ENCODE results near the gene CCDC74B.
"Not testable (repeated sequence)": the region's sequence is repeated elsewhere in the genome, so short reads cannot be mapped to it uniquely, and the experiment has no call there.

The CCDC74B gene

DNA sequence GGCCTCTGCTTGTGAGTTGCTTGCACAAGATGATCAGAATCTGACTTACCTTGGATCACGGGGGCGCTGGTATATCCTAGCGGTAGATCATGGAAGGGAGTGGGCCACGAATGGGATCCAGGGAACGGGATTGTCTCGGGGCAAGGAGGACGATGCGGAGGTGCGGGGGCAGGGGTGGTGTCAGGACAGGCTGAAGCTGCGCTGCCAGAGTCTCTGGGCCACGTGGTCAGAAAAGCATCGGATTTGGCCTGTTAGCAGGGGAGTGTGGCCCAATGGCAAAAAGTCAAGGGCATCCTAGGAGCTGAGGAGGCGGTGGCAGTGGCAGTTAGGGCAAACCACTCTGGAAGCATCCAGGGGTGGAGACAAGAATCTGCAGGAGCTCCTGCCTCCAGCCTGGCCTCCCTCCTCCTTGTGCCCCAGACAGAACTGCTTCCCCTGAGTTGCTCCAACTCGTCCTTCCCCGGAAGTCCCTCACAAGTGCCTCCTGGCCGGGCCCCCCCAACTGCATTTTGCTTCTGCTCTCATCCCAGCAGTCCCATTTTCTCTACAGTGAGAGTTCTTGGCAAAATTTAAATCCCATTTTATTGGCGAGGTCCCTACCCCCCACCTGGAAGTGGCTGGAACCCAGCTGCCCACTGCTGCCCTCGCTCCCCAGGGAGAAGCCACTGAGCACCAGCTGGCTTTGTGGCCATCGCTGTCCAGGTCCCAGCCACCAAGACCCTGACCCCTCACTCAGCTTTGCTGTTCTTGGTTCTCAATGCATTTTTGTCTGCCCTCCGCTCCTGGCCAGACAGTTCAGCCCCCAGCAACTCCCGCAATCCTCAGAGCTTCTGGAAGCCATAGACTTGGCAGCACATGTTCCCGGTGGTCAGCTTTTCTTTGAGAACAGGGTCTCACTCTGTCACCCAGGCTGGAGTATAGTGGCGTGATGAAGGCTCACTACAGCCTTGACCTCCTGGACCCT lies 5.6 kb upstream of the CCDC74B start:
- no peak for DNase-seq (ENCODE audit: low read depth in 3 of 3)

GRCh38 chr2:130148515-130148914 lies 3.6 kb upstream of the CCDC74B start:
- DNase-seq (ENCODE audit: low read depth in 3 of 3): not testable (repeated sequence)

- not testable (repeated sequence) for DNase-seq (ENCODE audit: low read depth in 3 of 3)
These were observed 1.5 kb downstream of the CCDC74B start for GRCh38 chr2:130143266-130144039.

GRCh38 chr2:130142396-130143265 lies 2.3 kb downstream of the CCDC74B start:
- DNase-seq (ENCODE audit: low read depth in 3 of 3): not testable (repeated sequence)

GRCh38 chr2:130141645-130142370 lies 3.1 kb downstream of the CCDC74B start:
- DNase-seq (ENCODE audit: low read depth in 3 of 3): not testable (repeated sequence)

GRCh38 chr2:130141002-130141401 lies 3.9 kb downstream of the CCDC74B start:
- DNase-seq (ENCODE audit: low read depth in 3 of 3): not testable (repeated sequence)

DNA sequence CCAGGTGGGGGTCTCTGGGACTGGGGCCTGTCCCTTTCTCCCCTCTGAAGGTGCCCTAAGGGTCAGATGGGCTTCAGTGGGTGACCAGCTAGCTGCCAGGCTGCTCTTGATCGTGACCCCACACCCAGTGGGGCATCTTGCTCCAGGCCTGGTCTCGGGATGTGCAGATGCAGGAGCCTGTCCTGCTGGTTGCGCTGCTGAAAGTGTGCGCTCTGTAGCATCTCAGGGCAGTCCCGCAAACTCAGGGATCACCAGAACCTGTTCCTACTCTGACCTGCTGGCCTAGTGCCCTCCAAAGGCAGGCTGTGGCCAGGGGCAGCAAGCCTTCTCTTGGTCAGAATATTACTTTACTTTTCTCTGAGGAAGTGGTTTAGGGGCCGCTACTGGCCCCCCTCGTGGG lies 4.4 kb downstream of the CCDC74B start:
- not testable (repeated sequence) for DNase-seq (ENCODE audit: low read depth in 3 of 3)

DNA sequence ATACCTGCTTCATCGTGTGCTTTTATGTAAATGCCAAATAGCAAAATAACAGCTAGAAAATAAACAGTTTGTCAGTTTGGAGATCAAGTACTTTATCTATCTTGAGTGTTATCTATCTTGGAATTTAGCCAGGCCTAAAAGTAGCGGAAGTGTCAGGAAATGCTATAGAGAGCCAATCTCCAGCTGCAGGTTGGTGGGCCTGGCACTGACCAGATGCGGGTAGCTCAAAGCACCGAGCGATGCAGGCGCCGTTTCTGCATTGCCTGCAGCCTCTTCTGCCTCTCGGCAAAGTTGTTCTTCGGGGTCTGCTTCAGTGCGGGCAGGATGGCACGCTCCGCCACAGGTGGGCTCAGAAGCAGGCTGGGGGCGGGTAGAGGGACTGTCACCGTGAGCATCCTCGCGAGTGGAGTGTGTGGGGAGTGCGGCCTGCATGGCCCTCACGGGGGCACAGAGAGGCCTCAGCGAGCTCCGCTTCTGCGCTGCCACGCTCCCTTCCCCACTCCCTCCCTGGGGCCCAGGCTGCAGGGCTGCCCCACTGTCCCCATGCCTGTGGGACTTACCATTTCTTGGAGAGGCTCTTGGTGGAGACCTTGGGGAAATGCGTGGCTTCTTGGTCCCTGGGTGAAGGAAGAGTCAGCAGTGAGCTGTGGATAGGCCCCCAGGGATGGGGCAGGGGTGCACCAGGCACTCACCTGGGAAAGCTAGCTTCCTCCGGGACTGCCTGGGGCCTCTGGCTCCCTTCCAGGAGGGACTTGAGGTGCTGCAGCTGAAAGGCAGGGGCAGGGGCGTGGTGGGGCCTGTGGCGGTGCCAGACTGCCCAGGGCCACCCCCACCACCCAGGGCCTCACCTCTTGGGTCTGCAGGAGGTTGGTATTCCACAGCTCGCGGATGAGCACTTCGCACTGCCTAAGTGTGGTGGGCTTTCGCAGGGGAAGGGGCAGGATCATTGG lies 5.3 kb downstream of the CCDC74B start:
- not testable (repeated sequence) for DNase-seq (ENCODE audit: low read depth in 3 of 3)

DNA sequence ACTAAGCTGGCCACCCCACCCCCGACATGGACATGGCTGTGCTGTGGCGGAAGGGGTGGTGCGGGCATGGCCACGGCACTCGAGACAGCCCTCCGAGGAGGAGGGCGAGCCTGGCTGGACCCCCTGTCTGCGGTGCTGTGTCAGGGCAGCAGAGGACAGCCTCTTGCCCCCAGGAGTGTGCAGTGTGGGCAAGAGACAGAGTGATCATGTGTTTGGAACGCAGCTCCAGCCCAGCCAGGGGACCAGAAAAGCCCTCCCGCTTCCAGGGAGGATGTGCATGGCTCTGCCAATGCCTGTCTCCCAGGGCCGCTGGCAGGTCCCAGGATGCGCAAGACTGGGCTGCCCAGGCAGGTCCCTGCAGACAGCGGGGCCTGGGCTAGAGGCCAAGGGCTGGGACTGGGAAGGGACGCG lies 6.1 kb downstream of the CCDC74B start:
- DNase-seq (ENCODE audit: low read depth in 3 of 3): not testable (repeated sequence)

DNA sequence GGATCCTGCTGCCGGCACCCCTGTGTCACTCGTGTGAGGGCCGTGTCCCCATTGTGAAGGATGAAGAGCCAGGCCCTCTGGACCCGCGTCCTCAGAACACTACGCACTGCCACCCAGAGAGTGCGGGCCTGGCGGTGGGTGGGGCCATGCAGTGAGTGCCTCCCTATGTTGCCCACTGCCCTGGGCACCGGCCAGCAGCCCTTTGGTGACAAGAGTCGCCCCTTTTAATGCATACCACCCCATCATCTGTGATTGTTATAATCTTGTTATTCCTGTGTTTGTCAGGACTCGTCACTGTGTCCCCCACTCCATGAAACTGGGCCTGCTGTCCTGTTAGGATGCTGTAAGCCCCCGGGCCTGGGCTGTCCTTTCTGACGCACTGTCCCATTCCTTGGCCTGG lies 6.6 kb downstream of the CCDC74B start:
- not testable (repeated sequence) for DNase-seq (ENCODE audit: low read depth in 3 of 3)

- DNase-seq (ENCODE audit: low read depth in 3 of 3): not testable (repeated sequence)
These were observed 7.8 kb downstream of the CCDC74B start for GRCh38 chr2:130137118-130137517.

- not testable (repeated sequence) for DNase-seq (ENCODE audit: low read depth in 3 of 3)
These were observed 8.4 kb downstream of the CCDC74B start for GRCh38 chr2:130136546-130136945.

- no peak for DNase-seq (ENCODE audit: low read depth in 3 of 3)
These were observed 9.0 kb downstream of the CCDC74B start for GRCh38 chr2:130135692-130136541.

- not testable (repeated sequence) for DNase-seq (ENCODE audit: low read depth in 3 of 3)
These were observed 15.6 kb downstream of the CCDC74B start, which contains the start of gene POTEF for GRCh38 chr2:130129120-130129829. Gene POTEF, minus strand, starts transcription at chr2:130129222. Its CDS starts 8,707 bp downstream, at chr2:130120515.

DNA sequence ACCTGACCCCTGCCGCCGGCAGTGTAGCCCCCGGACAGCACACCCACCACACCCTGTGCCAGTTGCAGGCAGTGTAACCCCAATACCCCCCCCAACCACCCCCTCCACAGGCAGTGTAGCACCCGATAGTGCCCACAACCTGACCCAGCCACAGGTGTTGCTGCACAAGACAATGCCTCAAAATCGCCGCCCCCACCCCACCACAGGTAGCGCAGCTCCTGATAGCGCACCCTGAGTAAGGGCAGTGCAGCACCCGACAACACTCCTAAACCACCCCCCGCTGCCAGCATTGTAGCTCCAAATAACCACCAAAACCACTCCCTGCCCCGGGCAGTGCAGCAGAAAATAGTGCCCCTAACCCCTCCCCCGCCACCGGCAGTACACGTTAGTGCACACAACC lies 16.4 kb downstream of the CCDC74B start:
- not testable (repeated sequence) for DNase-seq (ENCODE audit: low read depth in 3 of 3)

DNA sequence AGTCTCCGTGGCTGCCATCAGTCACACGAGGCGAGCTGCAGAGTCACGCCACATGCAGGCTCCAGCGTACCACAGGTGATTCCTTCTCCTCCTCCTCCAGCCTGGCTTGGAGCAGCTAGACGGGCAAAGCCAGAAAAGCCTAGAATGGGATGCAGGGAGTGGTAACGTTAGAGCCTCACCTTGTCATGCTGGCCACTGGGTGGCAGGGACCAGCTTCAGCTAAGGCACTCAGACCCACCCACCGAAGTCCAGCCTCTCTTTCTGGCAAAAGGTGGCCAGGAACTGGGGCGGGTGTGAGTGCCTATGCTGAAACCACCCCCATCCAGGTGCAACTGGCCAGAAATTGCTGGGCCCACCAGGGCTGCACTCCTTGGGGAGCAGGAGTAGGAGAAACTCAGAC lies 17.2 kb downstream of the CCDC74B start:
- DNase-seq (ENCODE audit: low read depth in 3 of 3): not testable (repeated sequence)

DNA sequence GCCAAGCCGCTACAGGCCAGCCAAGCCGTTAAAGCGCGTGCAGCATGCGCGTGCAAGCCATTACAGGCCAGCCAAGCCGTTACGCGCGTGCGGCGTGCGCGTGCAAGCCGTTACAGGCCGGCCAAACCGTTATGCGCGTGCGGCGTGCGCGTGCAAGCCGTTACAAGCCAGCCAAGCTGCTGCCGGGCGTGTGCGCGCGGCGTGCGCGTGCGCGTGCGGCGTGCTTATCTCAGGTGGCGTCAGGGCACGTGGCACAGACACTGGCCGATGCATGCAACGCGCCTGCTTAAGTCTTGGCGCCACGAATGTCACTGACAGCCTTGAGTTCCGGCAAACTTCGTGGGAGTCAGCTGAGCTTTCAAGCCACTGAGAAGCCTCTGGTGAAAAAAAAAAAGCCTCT lies 24.0 kb downstream of the CCDC74B start:
- not testable (repeated sequence) for DNase-seq (ENCODE audit: low read depth in 3 of 3)

Measured in stimulated activated CD4-positive, alpha-beta T cell treated with anti-CD3 and anti-CD28 coated beads, TNF-alpha, amount 100 ng/mL, for 4 hours (primary cell).